Fibroblast of pulmonary artery (primary cell): ENCODE data around the gene ATP1A4.
A peak's percentile ranks its signal among the peaks of the same experiment; 100 is the strongest.
"Not testable (repeated sequence)": the region's sequence is repeated elsewhere in the genome, so short reads cannot be mapped to it uniquely, and the experiment has no call there.

ENCODE experiments used
- DNase-seq: peaks from one replicate; pipeline ENCODE4 v3.0.0-alpha.2; 2010; ENCODE audit warnings: low read depth
- H3K4me3 ChIP-seq: replicated peaks from 2 replicates; pipeline ENCODE4 v1.5.1; 2011; ENCODE audit warnings: low read depth, mild to moderate bottlenecking, control low read depth, low read length, moderate library complexity
- CTCF ChIP-seq: IDR thresholded peaks from 2 replicates; pipeline ENCODE4 v1.5.1; 2011; ENCODE audit warnings: mild to moderate bottlenecking, control low read depth, low read length, inconsistent platforms; ENCODE audit errors: missing control alignments

Gene ATP1A4

GRCh38 chr1:160108888-160109662 is 42.3 kb upstream of the ATP1A4 start:
- H3K4me3 ChIP-seq, result no peak overlapping the region
- peak; percentile 68 for TF ChIP-seq CTCF
- DNase-seq, result peak; percentile 68

- no peak for TF ChIP-seq CTCF
Observed at GRCh38 chr1:160109686-160110085, 41.7 kb upstream of the ATP1A4 start.

DNA sequence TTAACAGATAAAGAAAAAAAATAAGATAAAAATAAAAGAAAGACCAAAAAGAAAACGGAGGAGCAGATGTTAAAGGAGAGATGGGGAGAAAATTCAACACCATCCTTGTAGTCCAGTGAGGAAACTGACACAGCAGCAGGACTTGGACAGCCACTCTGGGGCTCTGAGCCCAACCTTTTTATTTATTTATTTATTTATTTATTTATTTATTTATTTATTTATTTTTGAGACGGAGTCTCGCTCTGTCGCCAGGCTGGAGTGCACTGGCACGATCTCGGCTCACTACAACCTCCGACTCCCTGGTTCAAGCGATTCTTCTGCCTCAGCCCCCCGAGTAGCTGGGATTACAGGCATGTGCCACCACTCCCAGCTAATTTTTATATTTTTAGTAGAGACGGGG is 39.9 kb upstream of the ATP1A4 start:
- H3K4me3 ChIP-seq, DNase-seq: not testable (repeated sequence)

More at GRCh38 chr1:160109686-160110085, 41.7 kb upstream of the ATP1A4 start:
- no peak overlapping the region for H3K4me3 ChIP-seq
- no peak for DNase-seq

DNA sequence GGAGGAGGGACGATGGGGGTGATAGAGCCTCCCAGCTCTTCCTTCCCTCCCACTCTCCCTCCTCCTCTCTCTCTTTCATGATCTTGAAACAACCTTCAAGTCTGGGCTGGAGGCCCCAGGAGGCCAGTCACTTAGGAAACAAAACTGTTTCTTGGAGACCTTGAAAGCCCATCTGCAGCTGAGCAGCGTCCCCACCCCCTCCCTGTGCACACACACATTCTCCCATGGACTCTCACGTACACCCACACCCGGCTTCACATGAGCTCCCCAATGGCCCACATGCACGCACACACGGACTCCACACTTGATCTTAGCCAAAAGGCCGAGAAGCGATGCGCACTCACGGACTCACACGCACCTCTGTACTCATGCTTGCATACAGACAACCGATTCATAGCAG is 39.0 kb upstream of the ATP1A4 start:
- TF ChIP-seq CTCF, result no peak
- H3K4me3 ChIP-seq, result no peak overlapping the region
- no peak for DNase-seq

GRCh38 chr1:160113407-160113806 is 38.0 kb upstream of the ATP1A4 start:
- no peak for TF ChIP-seq CTCF
- H3K4me3 ChIP-seq, result no peak overlapping the region
- DNase-seq, result no peak

DNA sequence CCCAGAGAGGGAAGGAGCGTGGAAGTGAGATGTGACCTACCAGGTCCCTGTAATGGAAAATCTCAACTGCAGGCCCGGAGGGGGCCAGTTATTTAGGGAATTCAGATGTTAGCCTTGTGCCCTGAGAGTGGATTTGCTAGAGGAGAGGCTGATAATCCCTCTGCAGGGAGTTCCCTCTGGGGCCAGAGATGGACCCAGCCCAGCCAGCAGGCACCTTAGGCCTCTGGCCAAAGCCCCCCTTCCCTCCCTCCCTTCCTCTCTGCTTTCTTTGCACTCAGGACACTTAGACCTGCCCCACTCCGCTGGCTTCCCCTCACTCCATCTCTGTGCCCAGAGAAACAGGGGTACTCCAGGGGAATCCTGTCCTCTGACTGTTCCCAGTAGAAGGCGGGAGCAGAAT is 37.3 kb upstream of the ATP1A4 start:
- no peak for TF ChIP-seq CTCF
- no peak for DNase-seq
- no peak overlapping the region for H3K4me3 ChIP-seq

- no peak for DNase-seq
- no peak within 1 kb of the TSS for H3K4me3 ChIP-seq
- no peak for TF ChIP-seq CTCF
Observed at GRCh38 chr1:160115545-160116282, 35.7 kb upstream of the ATP1A4 start, which contains the start of gene ATP1A2. TSS of gene ATP1A2 (plus strand) at chr1:160115759. CDS start at chr1:160115862, 103 bp downstream.
